Subcutaneous adipose tissue (tissue), 4 donors: ENCODE data around the gene IPPK. TPM values are rescaled to one million over a fixed set of nuclear protein-coding genes. Genes with fewer than 3 reads are reported as not detected.

ENCODE experiments used
- total RNA-seq, 4 donors: library from RNA; depleted of rRNA; stranded (reverse); fragments of >200 nt; gene quantifications; one replicate each; pipeline ENCODE4 v1.1.0, GENCODE V29; 2016
- TF ChIP-seq, protein P1 (sequence below): fragments of 450-650 bp; IDR thresholded peaks from one replicate; pipeline ENCODE4 v1.5.1; 2016; ENCODE audit warnings: low read depth, mild to moderate bottlenecking, control low read depth, antibody characterized with exemption, moderate library complexity

IPPK gene
- total RNA-seq, 4 donors from 2014 or later: 5.4 to 8.3 (median 7.3) TPM

DNA sequence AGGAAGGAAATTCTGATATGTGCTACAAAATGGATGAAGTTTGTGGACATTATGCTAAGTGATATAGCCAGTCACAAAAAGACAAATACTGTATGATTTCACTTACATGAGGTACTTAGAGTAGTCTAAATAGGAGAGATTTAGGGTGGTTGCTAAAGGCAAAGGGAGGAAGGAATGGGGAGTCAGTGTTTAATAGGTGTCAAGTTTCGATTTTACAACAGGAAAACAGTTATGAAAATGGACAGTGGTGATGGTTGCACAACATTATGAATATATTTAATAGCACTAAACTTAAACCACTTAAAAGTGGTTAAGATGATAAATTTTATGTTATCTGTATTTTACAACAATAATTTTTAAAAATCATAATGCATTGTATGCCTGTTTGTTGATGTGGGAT is 93.8 kb downstream of the IPPK start:
- TF ChIP-seq, protein P1, sequence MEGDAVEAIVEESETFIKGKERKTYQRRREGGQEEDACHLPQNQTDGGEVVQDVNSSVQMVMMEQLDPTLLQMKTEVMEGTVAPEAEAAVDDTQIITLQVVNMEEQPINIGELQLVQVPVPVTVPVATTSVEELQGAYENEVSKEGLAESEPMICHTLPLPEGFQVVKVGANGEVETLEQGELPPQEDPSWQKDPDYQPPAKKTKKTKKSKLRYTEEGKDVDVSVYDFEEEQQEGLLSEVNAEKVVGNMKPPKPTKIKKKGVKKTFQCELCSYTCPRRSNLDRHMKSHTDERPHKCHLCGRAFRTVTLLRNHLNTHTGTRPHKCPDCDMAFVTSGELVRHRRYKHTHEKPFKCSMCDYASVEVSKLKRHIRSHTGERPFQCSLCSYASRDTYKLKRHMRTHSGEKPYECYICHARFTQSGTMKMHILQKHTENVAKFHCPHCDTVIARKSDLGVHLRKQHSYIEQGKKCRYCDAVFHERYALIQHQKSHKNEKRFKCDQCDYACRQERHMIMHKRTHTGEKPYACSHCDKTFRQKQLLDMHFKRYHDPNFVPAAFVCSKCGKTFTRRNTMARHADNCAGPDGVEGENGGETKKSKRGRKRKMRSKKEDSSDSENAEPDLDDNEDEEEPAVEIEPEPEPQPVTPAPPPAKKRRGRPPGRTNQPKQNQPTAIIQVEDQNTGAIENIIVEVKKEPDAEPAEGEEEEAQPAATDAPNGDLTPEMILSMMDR: no peak

DNA sequence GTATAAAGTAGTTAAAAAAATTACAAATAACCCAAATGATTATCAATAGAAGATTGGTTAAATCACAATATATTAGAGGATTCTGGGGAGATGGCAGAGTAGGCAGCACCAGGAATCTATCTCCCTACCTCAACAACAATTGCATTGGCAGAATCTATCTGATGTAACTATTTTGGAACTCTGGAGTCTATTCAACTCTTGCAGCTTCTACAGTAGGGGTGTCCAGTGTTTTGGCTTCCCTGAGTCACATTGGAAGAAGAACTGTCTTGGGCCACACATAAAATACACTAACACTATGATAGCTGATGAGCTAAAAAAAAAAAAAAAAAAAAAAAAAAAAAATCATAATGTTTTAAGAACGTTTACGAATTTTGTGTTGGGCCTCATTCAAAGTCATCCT is 104.9 kb downstream of the IPPK start:
- TF ChIP-seq, protein P1: no peak

DNA sequence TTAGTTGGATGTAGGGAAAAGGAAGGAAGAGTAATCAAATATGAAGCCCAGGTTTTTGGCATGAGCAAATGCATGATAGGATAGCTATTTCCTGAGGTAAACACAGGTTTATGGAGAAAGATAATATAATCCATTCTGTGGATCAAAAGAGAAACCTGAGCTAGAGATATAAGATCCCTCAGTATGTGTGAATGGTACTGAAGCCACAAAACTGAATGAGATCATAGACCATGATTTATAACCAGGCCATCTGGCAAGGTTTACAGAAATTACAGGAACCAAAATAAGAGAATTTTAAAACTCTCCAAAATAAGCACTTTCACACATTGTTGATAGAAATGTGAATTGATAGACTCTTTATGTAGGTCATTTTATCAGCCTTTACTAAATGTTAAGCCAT is 105.4 kb downstream of the IPPK start:
- TF ChIP-seq, protein P1: no peak

Other genes starting within 250 kb of the IPPK start
- 10 to 100 TPM in 3 of 4 donors, 1 to 10 TPM in 1; 5.1 to 35.0 (median 23.0) TPM for gene OMD, start 245.7 kb downstream of the IPPK start, total RNA-seq
- 10 to 100 TPM in 2 of 4 donors, 1 to 10 TPM in 2; 6.6 to 18.4 (median 9.8) TPM for gene ASPN, start 187.6 kb downstream of the IPPK start, total RNA-seq
- 100 to 1,000 TPM in 1 of 4 donors, 10 to 100 TPM in 3; 57.8 to 131 (median 71.2) TPM for gene ECM2, start 134.1 kb downstream of the IPPK start, total RNA-seq
- 10 to 100 TPM; 22.3 to 42.3 (median 37.2) TPM for gene BICD2, start 94.7 kb upstream of the IPPK start, total RNA-seq
- 10 to 100 TPM in 3 of 4 donors, 1 to 10 TPM in 1; 9.6 to 19.6 (median 12.5) TPM for gene ZNF484, start 207.9 kb upstream of the IPPK start, total RNA-seq